Right atrium auricular region (tissue), 2 donors: ENCODE results near the gene SETSIP. TPM values are rescaled to one million over a fixed set of nuclear protein-coding genes. Genes with fewer than 3 reads are reported as not detected.

Source experiments
- DNase-seq: peaks from one replicate; pipeline ENCODE4 v3.0.0-alpha.2; 2019; ENCODE audit warnings: low spot score
- H3K27ac ChIP-seq, 2 donors: fragments of 200-600 bp; sonication (generic); 1 replicate in 1 of 2; 2 replicates in 1 of 2; pipeline ENCODE4 v1.5.1; 2016 to 2019
- H3K27me3 ChIP-seq, 2 donors: fragments of 200-600 bp; sonication (generic); one replicate each; pipeline versions ENCODE4 v1.5.1 to v1.6.0; 2017 to 2019
- H3K36me3 ChIP-seq: fragments of 200-600 bp; sonication (generic); one replicate; pipeline ENCODE4 v1.5.1; 2016
- H3K4me1 ChIP-seq, 2 donors: fragments of 200-600 bp; sonication (generic); one replicate each; pipeline versions ENCODE4 v1.5.1 to v1.6.0; 2017 to 2019
- H3K4me3 ChIP-seq, 2 donors: fragments of 200-600 bp; sonication (generic); 1 replicate in 1 of 2; 2 replicates in 1 of 2; pipeline ENCODE4 v1.5.1; 2017 to 2019; ENCODE audit warnings: mild to moderate bottlenecking in 1 of 2, moderate library complexity in 1 of 2
- H3K9me3 ChIP-seq, 2 donors: fragments of 200-600 bp; sonication (generic); one replicate each; pipeline ENCODE4 v1.5.1; 2019
- CTCF ChIP-seq, 2 donors: fragments of 200-600 bp; sonication (generic); IDR thresholded peaks; one replicate each; pipeline ENCODE4 v1.5.1; 2019; ENCODE audit warnings: antibody characterized with exemption in 2 of 2
- total RNA-seq, 2 donors: library from RNA; depleted of rRNA; stranded (reverse); fragments of >200 nt; gene quantifications; one replicate each; pipeline ENCODE4 v1.1.0, GENCODE V29; 2016

Gene SETSIP
- total RNA-seq, 2 donors from 2014 or later: not detected

GRCh38 chr1:92096317-92096716 is 21.1 kb upstream of the SETSIP start:
- TF ChIP-seq CTCF (IDR thresholded peaks at IDR 0.05): no peak
- Histone ChIP-seq H3K36me3 (no peaks in the 10 kb centered on the region), H3K9me3 (no peaks in the 10 kb centered on the region), H3K27ac (no peak overlapping the region), H3K4me1 (no peaks in the 10 kb centered on the region), H3K27me3 (no peaks in the 10 kb centered on the region), H3K4me3 (no peak overlapping the region)
- no peak for DNase-seq

GRCh38 chr1:92095874-92096273 is 20.7 kb upstream of the SETSIP start:
- H3K27me3 ChIP-seq: no peaks in the 10 kb centered on the region
- no peaks in the 10 kb centered on the region for H3K36me3 ChIP-seq
- H3K9me3 ChIP-seq: no peaks in the 10 kb centered on the region
- H3K4me1 ChIP-seq: no peaks in the 10 kb centered on the region
- TF ChIP-seq CTCF (IDR thresholded peaks at IDR 0.05): no peak
- H3K27ac ChIP-seq: no peak overlapping the region
- H3K4me3 ChIP-seq: no peak overlapping the region
- no peak for DNase-seq

GRCh38 chr1:92094595-92094994 is 19.4 kb upstream of the SETSIP start:
- no peak for DNase-seq
- no peaks in the 10 kb centered on the region for H3K4me1 ChIP-seq
- no peaks in the 10 kb centered on the region for H3K9me3 ChIP-seq
- no peak overlapping the region for H3K4me3 ChIP-seq
- H3K27me3 ChIP-seq: no peaks in the 10 kb centered on the region
- no peaks in the 10 kb centered on the region for H3K36me3 ChIP-seq
- TF ChIP-seq CTCF (IDR thresholded peaks at IDR 0.05): no peak
- no peak overlapping the region for H3K27ac ChIP-seq

- no peak for DNase-seq
- TF ChIP-seq CTCF (IDR thresholded peaks at IDR 0.05): no peak
- H3K27me3 ChIP-seq: no peaks in the 10 kb centered on the region
- no peaks in the 10 kb centered on the region for H3K4me1 ChIP-seq
- no peaks in the 10 kb centered on the region for H3K9me3 ChIP-seq
- no peak overlapping the region for H3K4me3 ChIP-seq
- H3K27ac ChIP-seq: no peak overlapping the region
- H3K36me3 ChIP-seq: no peaks in the 10 kb centered on the region
These were observed 18.9 kb upstream of the SETSIP start for GRCh38 chr1:92094090-92094489.

- H3K4me1 ChIP-seq: no peaks in the 10 kb centered on the region
- no peak overlapping the region for H3K27ac ChIP-seq
- no peak for TF ChIP-seq CTCF (IDR thresholded peaks at IDR 0.05)
- no peak for DNase-seq
- H3K27me3 ChIP-seq: no peaks in the 10 kb centered on the region
- no peaks in the 10 kb centered on the region for H3K9me3 ChIP-seq
- no peak overlapping the region for H3K4me3 ChIP-seq
- no peaks in the 10 kb centered on the region for H3K36me3 ChIP-seq
These were observed 16.4 kb upstream of the SETSIP start for GRCh38 chr1:92091625-92092024.

- Histone ChIP-seq H3K27ac (no peak overlapping the region), H3K4me3 (no peak overlapping the region), H3K4me1 (no peaks in the 10 kb centered on the region), H3K9me3 (peaks cover 4 to 18% of the 10 kb centered on the region in 2 donors), H3K27me3 (no peaks in the 10 kb centered on the region), H3K36me3 (no peaks in the 10 kb centered on the region)
- no peak for DNase-seq
- no peak for TF ChIP-seq CTCF (IDR thresholded peaks at IDR 0.05)
These were observed 12.3 kb upstream of the SETSIP start for GRCh38 chr1:92087542-92087941.
